D341Med (cell line): ENCODE measurements around the gene RNU1-4.
"Not testable (repeated sequence)": the region's sequence is repeated elsewhere in the genome, so short reads cannot be mapped to it uniquely, and the experiment has no call there.

Source experiments
- DNase-seq: peaks from one replicate; pipeline ENCODE4 v3.0.0; 2012; ENCODE audit warnings: low spot score

RNU1-4 gene

GRCh38 chr1:16708704-16709103 is 31.6 kb upstream of the RNU1-4 start:
- not testable (repeated sequence) for DNase-seq

DNA sequence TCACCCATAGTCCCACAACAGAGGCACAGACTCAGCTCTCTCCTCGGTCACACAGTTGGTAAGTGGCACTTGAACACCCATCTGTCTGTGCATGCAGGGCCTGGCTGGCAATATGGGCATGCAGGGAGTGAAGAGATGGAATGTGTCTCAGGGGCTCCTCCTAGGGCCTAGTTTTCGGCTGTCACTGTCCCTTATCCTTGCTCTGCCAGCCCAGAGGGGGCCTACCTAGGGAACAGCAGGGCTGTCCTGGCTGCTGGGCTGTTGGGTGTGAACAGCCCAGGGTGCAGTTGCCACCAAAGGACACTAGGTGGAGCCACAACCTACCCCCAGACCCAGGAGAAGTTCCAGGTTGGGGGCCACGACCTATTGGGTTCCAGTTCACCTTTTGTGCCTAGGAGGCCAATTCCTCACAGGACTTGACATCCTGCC is 30.6 kb upstream of the RNU1-4 start:
- not testable (repeated sequence) for DNase-seq

- DNase-seq = not testable (repeated sequence)
Measured at GRCh38 chr1:16710618-16711017, 29.7 kb upstream of the RNU1-4 start.

DNA sequence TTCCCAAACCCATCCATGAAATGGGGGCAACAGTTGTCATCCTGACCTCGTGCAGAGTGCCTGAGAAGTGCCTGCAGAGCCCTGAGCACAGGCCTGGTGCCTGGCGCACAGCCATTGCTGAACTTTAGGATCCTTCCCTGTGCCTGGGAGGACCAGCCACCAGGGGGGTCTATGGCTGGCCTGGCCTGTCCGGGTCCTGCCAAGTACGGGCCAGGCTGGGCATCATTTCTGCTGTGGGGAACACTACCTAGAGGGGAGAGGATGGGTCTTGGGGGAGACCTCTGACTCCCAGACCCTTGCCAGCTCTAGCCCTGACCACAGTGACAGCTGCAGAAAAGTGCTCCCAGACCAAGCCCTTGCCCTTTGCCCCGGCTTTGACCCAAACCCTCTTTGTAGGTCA is 28.2 kb upstream of the RNU1-4 start:
- DNase-seq = not testable (repeated sequence)

DNA sequence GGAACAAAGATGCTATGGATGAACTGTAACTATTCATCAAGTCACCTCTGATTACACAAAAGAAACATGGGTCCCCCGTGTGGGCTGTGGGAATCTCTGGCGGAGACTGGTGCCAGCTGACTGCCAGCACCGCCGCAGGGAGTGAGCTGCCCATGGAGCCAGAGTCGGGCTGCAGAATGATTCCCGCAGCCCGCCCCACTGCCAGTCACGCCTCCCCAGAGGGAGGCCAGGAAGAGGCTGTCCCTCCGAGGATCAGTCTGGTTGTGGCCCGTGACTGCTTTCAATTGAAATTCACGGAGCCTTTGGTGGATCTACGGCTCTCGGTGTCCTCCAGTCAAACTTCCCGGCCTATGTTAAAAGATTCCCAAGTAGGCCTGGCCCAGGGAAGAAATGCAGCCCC is 27.7 kb upstream of the RNU1-4 start:
- DNase-seq = not testable (repeated sequence)

- not testable (repeated sequence) for DNase-seq
Measured at GRCh38 chr1:16712984-16713383, 27.3 kb upstream of the RNU1-4 start.

- DNase-seq = not testable (repeated sequence)
Measured at GRCh38 chr1:16713480-16713879, 26.8 kb upstream of the RNU1-4 start.

DNA sequence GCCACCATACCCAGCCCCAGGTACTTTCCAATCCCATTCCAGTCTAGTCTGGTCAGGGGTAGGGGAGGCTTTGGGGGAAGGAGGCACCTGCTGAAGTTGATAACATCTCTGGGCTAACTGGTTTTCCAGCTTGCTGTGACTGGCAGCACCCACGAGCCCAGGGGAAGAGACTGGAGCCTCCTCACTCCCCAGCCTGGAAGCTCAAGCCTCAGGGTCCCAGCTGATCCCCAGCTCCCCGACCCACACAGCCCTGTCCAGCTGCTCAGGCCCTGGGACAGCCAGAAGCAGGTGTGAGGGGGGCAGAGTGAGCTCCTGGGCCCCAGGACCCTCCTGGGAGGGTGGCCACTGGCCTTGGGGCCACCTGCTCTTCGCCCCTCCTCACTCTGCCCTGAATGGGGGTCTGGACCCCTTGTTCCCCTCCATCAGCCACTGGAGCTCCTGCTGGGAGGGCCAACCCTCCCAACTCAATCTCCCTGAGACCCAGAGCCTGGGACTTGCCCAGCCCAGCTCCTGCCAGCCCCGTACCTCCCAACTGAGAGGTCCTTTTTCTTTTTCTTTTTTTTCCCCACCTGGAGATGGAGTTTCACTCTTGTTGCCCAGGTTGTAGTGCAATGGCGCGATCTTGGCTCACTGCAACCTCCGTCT is 23.5 kb upstream of the RNU1-4 start:
- DNase-seq = peak; percentile 30

- DNase-seq = peak; percentile 37
Measured at GRCh38 chr1:16717336-16718098, 22.8 kb upstream of the RNU1-4 start.

- peak; percentile 21 for DNase-seq
Measured at GRCh38 chr1:16718099-16718907, 22.0 kb upstream of the RNU1-4 start.

DNA sequence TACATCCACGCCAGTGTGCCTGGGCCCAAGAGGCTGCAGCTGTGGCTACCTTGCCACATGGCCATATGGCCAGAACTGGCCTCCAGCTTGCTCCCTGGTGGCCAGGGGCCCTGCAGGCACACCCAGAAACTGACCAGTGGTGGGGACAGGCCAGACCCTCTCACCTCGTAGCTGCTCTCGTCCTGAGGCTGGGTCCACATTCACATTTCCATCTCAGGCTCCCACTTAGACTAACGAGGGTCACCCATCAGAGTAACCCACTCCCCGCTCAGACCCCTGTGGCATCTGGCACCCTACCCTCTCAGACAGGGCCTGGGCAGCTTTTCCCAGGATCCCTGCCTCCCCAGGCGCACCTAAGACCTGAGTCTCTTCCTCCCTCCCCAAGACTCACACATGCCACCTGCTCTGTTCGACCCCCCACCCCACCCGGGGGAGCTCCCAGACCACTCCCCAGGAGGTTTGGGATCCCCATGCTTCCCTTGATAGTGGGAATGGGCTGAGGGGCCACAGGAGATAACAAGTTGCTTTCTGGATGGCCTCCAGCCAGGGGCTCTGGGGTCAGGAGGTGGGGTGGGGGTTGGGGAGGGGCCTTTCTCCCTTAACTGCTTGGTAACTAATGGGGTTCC is 21.3 kb upstream of the RNU1-4 start:
- DNase-seq = peak; percentile 43

DNA sequence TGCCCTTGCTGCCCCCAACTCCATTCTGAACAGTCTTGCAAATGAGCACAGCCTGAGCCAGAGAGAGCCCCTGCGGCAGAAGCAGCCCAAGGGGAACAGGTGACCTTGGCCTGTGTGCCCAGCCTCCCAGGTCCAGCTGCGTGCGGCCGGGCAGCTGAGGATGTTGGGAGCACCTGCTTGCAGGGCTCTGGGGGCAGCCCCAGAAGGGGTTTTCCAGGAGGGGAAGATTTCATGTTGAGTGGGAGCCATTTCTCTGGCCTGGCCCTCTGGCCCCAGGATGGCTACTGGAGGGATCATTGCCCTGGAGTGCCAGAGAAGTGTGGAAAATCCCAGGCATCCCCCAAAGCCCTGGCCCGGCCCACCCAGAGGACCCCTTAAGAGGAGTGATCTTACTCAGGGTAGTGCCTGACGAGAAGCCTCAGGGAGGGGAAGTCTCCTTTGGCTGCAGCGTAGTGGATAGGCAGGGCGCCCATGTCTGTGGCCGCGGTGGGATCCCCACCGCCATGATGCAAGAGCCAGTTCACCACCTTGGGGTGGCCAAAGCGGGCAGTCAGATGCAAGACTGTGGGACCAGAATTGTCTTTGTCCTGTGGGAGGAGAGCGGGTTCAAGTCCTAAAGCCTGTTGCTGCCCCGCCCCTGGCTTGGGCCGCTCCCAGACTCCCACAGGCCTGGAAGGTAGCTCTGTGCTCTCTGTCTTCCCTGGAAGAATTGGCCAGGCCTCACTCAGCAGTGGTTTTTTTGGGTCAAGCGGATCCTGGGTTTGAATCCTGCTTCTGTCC is 20.6 kb upstream of the RNU1-4 start:
- peak; percentile 20 for DNase-seq

GRCh38 chr1:16720351-16721223 is 19.7 kb upstream of the RNU1-4 start:
- peak; percentile 17 for DNase-seq

DNA sequence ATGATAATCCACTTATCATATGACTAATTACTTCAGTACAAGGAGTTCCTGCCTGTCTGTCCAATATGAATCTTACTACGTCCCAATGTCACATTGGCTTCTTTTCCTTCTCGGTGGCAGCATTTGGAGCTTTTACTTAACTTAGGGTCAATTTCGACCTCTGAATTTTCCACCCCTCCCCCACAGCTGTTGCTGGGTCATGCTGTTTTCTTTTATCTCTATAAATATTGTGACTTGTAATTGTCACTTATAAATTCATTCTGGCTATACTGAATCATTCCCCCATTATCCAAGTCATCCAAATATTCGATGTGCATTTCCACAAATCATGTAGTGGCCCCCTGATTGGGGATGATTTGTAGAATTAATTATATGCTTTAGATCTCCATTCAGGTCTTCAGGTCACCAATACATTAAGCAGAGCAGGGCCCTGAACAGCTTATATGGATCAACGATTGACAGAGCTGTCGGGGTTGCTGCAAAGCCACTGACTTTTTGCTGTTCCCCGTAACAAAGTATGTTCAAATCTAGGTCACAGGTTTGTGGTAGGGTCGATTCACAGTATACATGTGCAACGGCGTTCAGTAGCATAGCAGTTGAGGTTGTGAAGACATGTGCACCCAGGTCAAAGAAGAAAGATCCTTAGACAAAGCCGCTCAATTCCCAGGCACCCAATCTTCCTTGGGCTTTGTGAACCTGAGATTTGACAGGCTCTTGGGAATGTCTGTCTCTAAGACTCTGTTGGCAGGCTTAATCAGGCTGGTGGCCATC is 18.3 kb upstream of the RNU1-4 start:
- DNase-seq = peak; percentile 8

DNA sequence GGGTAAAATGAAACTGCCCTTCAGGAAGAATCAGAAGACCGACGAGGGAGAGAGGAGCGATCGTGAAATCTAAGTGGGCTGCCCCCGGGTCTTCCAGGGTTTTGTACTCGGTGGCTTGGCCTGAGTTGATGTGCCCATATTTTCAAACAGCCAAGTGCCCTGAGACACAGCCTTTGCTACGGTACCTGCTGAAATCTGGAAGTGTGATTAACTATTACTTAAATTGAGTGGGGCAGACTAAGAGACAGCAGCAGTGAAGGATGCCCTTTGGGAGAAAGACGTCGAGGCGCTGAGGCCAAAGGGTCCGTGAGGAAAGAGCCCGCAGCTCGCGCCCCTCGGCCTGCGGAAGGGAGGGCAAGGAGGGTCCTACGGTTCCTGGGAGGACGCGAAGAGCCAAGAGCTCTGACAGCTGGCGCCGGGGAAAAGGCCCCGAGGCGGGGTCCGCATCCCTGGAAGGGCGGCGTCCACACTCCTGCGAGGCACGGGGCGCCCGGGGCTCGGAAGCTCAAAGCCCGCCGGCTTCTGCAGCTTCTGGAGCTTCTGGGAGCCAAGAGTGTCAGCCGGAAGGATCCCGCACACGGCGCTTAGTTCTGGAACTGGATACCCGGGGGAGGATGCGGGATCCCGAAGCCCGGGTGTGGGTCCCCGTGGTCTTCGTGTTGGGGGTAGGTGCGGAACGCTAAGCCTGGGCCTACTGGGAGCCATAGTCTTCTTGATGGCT is 15.4 kb upstream of the RNU1-4 start:
- DNase-seq = peak; percentile 48

DNA sequence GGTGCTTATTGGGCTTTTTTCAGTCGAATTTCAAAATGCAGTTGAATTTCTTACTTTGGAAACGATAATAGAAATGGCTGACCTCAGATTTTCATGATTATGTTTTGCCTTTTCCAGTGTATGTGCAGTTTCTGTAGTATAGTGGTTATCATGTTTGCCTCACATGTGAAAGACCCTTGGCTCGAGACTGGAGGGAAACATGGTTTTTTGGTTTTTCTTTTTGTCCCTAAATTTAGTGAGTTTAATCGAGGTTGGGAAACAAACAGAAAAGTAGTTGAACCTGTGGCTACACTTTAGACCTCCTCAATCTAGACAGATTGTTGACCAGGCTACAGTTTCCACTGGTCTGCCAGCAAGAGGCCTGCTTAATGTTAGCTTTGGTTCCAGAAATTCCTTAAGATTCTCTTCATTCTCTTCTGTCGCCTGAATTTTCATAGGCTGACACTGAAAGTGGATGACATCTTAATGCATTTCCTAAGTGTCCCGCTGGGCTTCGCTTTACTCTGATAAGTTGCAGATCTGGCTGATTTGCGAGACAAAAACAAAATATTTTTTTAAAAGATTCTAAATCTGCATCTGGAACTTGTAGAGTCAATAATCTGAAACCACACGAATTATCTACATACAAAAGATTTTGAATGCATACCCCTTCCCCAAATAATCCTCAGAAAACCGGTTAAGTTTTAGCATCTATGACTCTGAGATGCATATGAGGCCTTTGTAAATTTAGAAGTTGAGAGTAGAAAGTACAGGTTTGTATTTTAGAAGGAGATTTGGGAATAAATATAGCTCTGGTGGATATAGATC is 14.7 kb upstream of the RNU1-4 start:
- DNase-seq = not testable (repeated sequence)

DNA sequence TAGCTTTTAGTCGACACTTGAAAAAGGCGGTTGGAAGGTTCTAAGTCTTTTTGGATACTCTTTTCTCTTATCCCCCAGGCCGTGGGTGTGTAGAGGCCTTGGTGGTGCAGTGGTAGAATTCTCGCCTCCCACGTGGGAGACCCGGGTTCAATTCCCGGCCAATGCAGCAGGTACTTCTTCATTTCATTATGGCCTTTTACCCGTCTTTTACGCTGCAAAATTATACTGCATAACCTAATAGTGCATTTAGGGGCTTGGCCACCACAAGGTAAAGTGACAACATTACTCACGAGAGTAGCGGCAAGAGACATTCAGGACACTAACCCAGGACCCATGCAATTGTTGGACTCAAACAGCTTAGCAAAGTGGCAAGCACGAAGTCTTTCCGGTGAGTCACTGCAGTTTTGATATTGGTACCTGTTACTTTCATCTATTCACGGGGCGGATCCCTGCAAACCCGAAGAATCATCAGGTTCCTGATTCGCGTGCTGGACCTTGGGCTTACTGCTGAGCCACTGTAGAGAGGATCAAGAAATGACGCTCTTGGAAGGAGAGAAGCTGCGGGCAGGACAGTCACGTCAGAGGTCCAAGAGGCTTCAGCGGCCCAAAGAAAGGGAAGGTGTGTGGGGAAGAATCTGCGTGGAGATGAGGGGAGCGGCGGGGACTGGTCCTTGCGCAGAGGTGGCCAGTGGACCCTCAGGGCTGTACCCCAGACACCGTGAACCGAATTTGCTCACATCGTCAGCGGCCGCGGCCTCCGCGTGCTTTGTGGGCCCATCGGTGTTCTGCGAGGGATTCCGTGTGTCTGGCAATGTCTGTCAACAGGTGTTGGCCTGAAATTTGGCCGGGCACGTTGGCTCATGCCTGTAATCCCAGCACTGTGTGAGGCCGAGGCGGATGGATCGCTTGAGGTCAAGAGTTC is 12.9 kb upstream of the RNU1-4 start:
- peak; percentile 43 for DNase-seq
